WERI-Rb-1 (cell line): ENCODE data around the gene PHKB.
"Not testable (repeated sequence)": the region's sequence is repeated elsewhere in the genome, so short reads cannot be mapped to it uniquely, and the experiment has no call there.

Source experiments
- DNase-seq: peaks from one replicate; pipeline ENCODE4 v3.0.0-alpha.2; 2020
- H3K27ac ChIP-seq: fragments of 250-450 bp; sonication (Bioruptor Pico); 2 replicates; pipeline ENCODE4 v1.5.1; 2020; ENCODE audit warnings: mild to moderate bottlenecking, moderate library complexity
- H3K27me3 ChIP-seq: fragments of 250-450 bp; sonication (Bioruptor Pico); 2 replicates; pipeline ENCODE4 v1.5.1; 2021; ENCODE audit warnings: mild to moderate bottlenecking, low read depth, moderate library complexity; ENCODE audit not compliant: insufficient read depth, severe bottlenecking
- H3K36me3 ChIP-seq: fragments of 250-450 bp; sonication (Bioruptor Pico); 2 replicates; pipeline ENCODE4 v1.5.1; 2020; ENCODE audit warnings: mild to moderate bottlenecking, moderate library complexity
- H3K4me3 ChIP-seq: 2 replicates; pipeline ENCODE4 v1.5.1; 2011; ENCODE audit warnings: low read depth, mild to moderate bottlenecking, control low read depth, low read length
- H3K9me3 ChIP-seq: fragments of 250-450 bp; sonication (Bioruptor Pico); 2 replicates; pipeline ENCODE4 v1.5.1; 2021; ENCODE audit warnings: mild to moderate bottlenecking, moderate library complexity; ENCODE audit not compliant: severe bottlenecking
- TF ChIP-seq, protein P1 (sequence below): IDR thresholded peaks from 2 replicates; pipeline ENCODE4 v1.5.1; 2011; ENCODE audit warnings: low read depth, mild to moderate bottlenecking, control low read depth, inconsistent platforms, low read length

The PHKB gene

DNA sequence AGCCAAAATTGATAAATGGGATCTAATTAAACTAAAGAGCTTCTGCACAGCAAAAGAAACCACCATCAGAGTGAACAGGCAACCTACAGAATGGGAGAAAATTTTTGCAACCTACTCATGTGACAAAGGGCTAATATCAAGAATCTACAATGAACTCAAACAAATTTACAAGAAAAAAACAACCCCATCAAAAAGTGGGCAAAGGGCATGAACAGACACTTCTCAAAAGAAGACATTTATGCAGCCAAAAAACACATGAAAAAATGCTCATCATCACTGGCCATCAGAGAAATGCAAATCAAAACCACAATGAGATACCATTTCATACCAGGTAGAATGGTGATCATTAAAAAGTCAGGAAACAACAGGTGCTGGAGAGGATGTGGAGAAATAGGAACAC lies 18.2 kb upstream of the PHKB start:
- not testable (repeated sequence) for H3K27ac ChIP-seq, H3K9me3 ChIP-seq, H3K4me3 ChIP-seq, H3K27me3 ChIP-seq, H3K36me3 ChIP-seq, DNase-seq

GRCh38 chr16:47446431-47446830 lies 14.7 kb upstream of the PHKB start:
- Histone ChIP-seq H3K9me3 (peaks cover 3% of the 10 kb centered on the region), H3K27me3 (no peaks in the 10 kb centered on the region), H3K27ac (no peak overlapping the region), H3K4me3 (no peak overlapping the region), H3K36me3 (peaks cover 13% of the 10 kb centered on the region)
- DNase-seq = no peak
- TF ChIP-seq, protein P1, sequence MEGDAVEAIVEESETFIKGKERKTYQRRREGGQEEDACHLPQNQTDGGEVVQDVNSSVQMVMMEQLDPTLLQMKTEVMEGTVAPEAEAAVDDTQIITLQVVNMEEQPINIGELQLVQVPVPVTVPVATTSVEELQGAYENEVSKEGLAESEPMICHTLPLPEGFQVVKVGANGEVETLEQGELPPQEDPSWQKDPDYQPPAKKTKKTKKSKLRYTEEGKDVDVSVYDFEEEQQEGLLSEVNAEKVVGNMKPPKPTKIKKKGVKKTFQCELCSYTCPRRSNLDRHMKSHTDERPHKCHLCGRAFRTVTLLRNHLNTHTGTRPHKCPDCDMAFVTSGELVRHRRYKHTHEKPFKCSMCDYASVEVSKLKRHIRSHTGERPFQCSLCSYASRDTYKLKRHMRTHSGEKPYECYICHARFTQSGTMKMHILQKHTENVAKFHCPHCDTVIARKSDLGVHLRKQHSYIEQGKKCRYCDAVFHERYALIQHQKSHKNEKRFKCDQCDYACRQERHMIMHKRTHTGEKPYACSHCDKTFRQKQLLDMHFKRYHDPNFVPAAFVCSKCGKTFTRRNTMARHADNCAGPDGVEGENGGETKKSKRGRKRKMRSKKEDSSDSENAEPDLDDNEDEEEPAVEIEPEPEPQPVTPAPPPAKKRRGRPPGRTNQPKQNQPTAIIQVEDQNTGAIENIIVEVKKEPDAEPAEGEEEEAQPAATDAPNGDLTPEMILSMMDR = no peak

DNA sequence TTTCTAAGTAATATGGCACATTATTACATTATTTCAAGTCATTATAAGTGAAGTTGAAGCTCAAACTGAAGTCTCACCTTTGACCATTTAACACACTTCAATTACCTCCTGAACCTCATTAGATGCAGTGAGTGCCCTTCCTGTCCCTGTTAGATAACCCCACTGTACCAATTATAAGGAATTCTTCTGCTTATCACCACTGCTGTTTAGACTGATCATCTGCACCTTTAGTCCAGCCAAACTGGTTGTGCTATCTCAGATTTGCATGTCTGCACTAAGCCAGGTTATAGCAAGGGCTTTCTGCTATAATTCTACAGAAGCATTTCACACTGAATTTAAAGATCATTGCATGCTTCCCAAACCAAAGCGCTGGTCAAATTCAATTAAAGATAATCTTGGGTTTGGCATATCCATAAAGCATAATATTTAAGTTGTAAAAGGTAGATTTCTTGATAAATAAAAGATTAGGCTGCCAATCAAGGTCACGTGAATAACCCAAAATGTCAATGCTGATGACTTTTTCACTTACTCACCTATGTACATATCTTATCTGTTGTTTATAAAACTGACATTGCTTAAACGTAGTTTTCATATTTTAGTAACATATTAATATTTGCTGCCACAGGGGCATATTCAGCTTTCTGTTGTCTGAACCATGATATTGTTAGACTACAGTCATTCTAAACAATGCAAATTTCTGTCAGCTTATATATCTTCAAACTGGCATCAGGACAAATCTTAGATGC lies 12.1 kb upstream of the PHKB start:
- H3K4me3 ChIP-seq = no peak overlapping the region
- DNase-seq = no peak
- H3K36me3 ChIP-seq = peaks cover 30% of the 10 kb centered on the region
- TF ChIP-seq, protein P1 = no peak
- H3K27ac ChIP-seq = no peak overlapping the region
- no peaks in the 10 kb centered on the region for H3K9me3 ChIP-seq
- H3K27me3 ChIP-seq = no peaks in the 10 kb centered on the region

- Histone ChIP-seq H3K36me3 (peaks cover 33% of the 10 kb centered on the region), H3K4me3 (no peak overlapping the region), H3K9me3 (no peaks in the 10 kb centered on the region), H3K27ac (no peak overlapping the region), H3K27me3 (no peaks in the 10 kb centered on the region)
- no peak for DNase-seq
- TF ChIP-seq, protein P1 = no peak
These were observed 11.3 kb upstream of the PHKB start for GRCh38 chr16:47449788-47450187.

- Histone ChIP-seq H3K27me3 (no peaks in the 10 kb centered on the region), H3K9me3 (no peaks in the 10 kb centered on the region), H3K27ac (no peak overlapping the region), H3K36me3 (peaks cover 26% of the 10 kb centered on the region), H3K4me3 (no peak overlapping the region)
- TF ChIP-seq, protein P1 = no peak
- DNase-seq = no peak
These were observed 2.8 kb upstream of the PHKB start for GRCh38 chr16:47458331-47458730.

- no peak for DNase-seq
- Histone ChIP-seq H3K36me3 (peaks cover 16% of the 10 kb centered on the region), H3K4me3 (no peak overlapping the region), H3K9me3 (no peaks in the 10 kb centered on the region), H3K27ac (no peak overlapping the region), H3K27me3 (no peaks in the 10 kb centered on the region)
- TF ChIP-seq, protein P1 = no peak
These were observed 1.5 kb upstream of the PHKB start for GRCh38 chr16:47459603-47460002.
